Measurements from ENCODE around the gene JHY.
A peak's percentile ranks its signal among the peaks of the same experiment; 100 is the strongest.
"Not testable (repeated sequence)": the region's sequence is repeated elsewhere in the genome, so short reads cannot be mapped to it uniquely, and the experiment has no call there.

The JHY gene

GRCh38 chr11:122882189-122882856 lies at the start of gene JHY:
JHY (plus strand) TSS chr11:122882759; CDS start chr11:122885850, 3,091 bp downstream.
- no peak for DNase-seq

GRCh38 chr11:122833846-122834464 lies 48.6 kb upstream of the JHY start:
- DNase-seq = no peak

GRCh38 chr11:122836916-122837315 lies 45.6 kb upstream of the JHY start:
- DNase-seq = no peak

GRCh38 chr11:122837528-122838346 lies 44.8 kb upstream of the JHY start:
- DNase-seq = no peak

- DNase-seq = peak; percentile 35
Observed at GRCh38 chr11:122843281-122844141, 39.0 kb upstream of the JHY start.

GRCh38 chr11:122847466-122847865 lies 35.1 kb upstream of the JHY start:
- no peak for DNase-seq

GRCh38 chr11:122848186-122848585 lies 34.4 kb upstream of the JHY start:
- DNase-seq = no peak

GRCh38 chr11:122850076-122850631 lies 32.4 kb upstream of the JHY start:
- DNase-seq = no peak

- DNase-seq = no peak
Observed at GRCh38 chr11:122851366-122851966, 31.1 kb upstream of the JHY start.

GRCh38 chr11:122852074-122852795 lies 30.3 kb upstream of the JHY start:
- no peak for DNase-seq

GRCh38 chr11:122852796-122853160 lies 29.8 kb upstream of the JHY start:
- no peak for DNase-seq

GRCh38 chr11:122853261-122853660 lies 29.3 kb upstream of the JHY start:
- no peak for DNase-seq

GRCh38 chr11:122853971-122854446 lies 28.6 kb upstream of the JHY start:
- DNase-seq = peak; percentile 18

GRCh38 chr11:122861631-122862030 lies 20.9 kb upstream of the JHY start:
- no peak for DNase-seq

GRCh38 chr11:122862091-122862490 lies 20.5 kb upstream of the JHY start:
- no peak for DNase-seq

- DNase-seq = not testable (repeated sequence)
Observed at GRCh38 chr11:122863154-122863553, 19.4 kb upstream of the JHY start.

- DNase-seq = no peak
Observed at GRCh38 chr11:122863704-122864326, 18.7 kb upstream of the JHY start.

- no peak for DNase-seq
Observed at GRCh38 chr11:122864386-122865115, 18.0 kb upstream of the JHY start.

GRCh38 chr11:122869622-122870021 lies 12.9 kb upstream of the JHY start:
- peak; percentile 4 for DNase-seq

GRCh38 chr11:122871302-122871701 lies 11.3 kb upstream of the JHY start:
- no peak for DNase-seq
